GM18520 (cell line): Measurements from ENCODE around the gene EML5.
"Not testable (repeated sequence)": the region's sequence is repeated elsewhere in the genome, so short reads cannot be mapped to it uniquely, and the experiment has no call there.

Source experiments
- ATAC-seq: cut with Tn5 transposase; IDR thresholded peaks from one replicate; pipeline ENCODE4 v1.9.1; 2021; ENCODE audit not compliant: unreplicated experiment

Gene EML5

GRCh38 chr14:88792473-88793258 lies at the start of gene EML5:
TSS of gene EML5 (minus strand) at chr14:88792953. CDS start at chr14:88792503, 450 bp downstream.
- ATAC-seq = peak; percentile 85

DNA sequence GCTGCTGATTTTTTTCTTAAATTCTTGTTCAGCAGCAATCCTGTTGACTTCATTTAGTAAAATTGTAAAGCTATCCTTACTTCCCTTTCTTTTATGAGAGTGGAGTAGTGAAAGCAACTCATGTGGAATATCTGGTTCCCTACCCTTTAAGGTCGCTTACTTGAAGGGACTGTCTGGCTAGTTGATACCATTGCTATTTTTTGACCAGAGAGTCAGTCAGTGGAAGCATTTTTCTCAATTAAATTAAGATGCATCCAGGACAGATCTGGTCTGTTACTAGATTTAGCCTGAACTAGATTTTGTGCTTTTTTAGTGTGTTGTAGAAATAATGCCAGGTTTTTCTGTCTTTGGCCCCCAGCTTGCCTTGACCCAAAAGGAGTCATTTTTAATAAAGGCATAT lies 49.7 kb upstream of the EML5 start:
- ATAC-seq = no peak

GRCh38 chr14:88841741-88842140 lies 49.0 kb upstream of the EML5 start:
- no peak for ATAC-seq

GRCh38 chr14:88840926-88841325 lies 48.2 kb upstream of the EML5 start:
- ATAC-seq = no peak

GRCh38 chr14:88838015-88838414 lies 45.3 kb upstream of the EML5 start:
- no peak for ATAC-seq

GRCh38 chr14:88837495-88837894 lies 44.7 kb upstream of the EML5 start:
- no peak for ATAC-seq

GRCh38 chr14:88835661-88836060 lies 42.9 kb upstream of the EML5 start:
- no peak for ATAC-seq

DNA sequence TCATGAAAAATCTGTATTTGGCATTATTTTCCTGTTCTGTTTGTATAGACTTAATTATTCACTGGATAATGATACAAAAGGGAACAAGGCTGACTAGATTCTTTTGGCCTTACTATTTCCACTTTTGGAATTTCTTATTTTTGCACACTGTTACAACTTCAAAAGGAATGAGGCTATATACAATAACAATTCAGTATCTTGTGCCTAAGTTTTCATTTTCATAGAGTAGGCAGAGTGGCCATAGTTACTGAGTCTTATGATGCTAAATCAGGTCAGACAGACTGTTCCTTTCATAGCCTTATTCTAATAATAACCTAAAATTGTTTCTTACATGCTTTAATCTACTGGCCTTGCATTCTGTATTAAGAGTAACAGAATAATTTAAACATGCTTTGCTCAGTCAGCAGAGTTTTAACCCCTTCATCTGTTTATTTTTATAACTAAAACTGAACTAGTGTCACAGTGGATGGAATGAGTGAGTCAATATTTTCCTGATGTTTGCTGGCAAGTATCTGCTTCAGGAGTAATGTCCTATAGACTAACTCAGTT lies 42.2 kb upstream of the EML5 start:
- ATAC-seq = no peak

DNA sequence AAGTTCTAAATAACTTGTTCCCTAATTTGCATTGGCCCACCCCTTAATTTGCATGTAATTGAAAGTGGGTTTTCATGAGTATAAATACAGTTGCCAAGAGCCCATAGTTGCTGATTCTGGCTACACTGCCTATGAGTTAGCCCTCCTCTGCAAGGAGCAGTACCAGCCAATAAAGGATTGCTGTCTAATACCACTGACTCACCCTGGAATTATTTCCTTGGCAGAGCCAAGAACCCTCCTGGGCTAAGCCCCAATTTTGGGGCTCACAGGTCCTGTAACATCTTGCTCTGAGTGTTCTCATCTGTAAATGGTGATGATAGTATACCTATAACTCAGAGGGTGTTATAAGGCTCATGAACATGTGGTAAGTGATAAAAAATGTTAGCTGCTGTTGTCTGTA lies 38.5 kb upstream of the EML5 start:
- no peak for ATAC-seq

GRCh38 chr14:88829685-88830302 lies 37.0 kb upstream of the EML5 start:
- ATAC-seq = no peak

DNA sequence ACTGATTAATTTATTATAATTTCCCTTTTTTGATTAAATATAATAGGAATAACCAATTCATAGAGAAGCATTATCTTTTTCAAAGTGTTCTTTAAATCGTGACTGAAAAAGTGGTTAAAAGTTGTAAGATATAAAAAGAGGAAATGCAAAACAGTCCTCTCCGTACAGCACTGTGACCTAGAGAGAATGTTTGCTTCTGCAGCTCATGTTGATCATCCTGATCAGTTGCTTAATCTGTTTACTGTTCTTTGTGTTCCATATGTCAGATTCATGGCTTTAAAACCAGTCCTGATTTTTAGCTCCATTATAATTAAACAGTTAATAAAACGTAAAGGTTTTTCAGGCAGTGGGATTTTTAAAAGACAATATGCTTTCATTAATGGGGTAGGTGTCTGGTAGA lies 36.4 kb upstream of the EML5 start:
- ATAC-seq = no peak

DNA sequence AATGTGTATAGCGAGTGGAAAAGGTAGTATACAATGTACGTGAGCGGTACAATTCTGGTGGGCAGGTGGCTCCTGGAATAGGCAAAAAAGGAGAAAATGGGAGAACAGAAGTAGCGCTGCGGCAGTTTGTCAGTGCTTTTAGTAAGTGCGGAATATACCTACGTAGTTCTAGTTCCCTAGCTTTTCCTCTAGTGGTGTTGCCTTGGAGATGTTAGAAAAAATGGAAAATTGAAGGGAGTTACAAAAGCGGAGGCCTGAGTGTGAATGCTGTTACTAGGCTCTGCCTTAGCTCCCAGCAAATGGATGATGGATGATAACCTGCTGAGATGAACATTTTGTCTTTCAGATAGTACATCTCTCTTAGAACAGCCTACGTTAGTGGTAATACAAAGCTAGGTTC lies 32.8 kb upstream of the EML5 start:
- ATAC-seq = no peak

DNA sequence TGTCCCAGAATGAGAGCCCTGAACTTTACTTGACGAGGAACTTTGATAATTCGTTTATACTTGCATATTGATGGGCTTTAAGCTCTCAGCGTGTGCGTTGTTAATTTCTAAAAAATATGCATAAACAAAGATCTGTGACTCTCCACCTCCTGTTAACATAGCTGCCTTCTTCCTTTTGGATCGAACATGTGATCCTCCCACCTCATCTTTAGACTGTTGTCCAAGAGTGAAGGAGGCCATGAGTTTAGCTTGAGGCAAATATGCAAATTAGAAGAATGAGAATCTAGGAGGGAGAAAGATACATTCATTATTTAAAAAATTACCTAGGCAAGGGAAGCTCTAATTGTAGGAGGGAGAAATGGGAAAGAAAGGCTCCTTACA lies 32.3 kb upstream of the EML5 start:
- ATAC-seq = no peak

DNA sequence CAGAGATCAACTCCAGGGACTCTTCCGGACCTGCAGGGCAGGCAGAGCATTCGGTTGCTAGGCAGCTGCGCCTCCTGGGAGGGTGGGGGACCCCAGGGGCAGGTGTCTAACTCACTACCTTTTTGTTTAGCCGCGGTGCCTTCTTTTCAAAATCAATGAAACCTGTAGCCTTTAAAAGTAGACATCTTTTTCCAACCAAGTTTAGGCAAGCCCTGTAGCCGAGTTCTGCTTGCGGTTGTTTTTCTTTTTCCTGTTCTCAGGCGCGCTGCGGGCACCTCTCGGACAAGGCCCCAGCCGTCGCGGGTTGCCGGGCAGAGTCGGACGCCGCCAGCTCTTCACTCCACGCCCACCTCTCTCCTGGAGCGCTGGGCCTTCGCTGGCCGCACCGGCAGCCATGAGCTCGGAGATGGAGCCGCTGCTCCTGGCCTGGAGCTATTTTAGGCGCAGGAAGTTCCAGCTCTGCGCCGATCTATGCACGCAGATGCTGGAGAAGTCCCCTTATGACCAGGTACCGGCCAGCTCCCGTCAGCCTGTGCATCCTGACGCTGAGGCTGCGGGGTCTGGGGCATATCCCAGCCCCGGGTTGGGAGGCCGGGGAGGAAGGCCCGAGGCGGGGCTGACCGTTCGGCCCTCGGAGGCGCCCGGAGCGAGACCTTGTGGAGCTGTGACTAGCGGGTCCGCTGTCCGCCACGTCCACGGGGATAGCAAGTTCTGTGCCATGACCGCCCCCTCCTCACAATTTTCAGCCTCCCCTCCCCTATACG lies 31.7 kb upstream of the EML5 start, which contains the start of gene TTC8:
TSS of gene TTC8 (plus strand) at position 338 of the 764 bp plus-strand sequence. CDS start at position 395, 57 bp downstream.
- ATAC-seq = peak; percentile 92

DNA sequence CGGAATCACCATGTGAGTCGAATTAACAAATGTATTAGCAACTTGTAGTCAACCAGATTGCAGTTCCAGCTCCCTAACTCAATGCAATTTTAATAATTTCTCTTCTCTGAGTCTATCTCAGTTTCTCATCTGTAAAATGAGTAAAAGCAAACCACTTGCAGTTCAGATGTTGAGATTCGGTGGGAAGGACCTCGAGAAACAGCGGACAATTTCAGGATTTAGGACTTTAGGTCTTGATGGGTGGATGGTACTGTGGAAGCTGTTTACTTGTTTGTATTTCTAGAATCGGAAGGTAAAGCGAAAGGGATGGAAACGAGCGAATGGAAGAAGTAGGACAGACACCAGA lies 31.2 kb upstream of the EML5 start:
- no peak for ATAC-seq

- ATAC-seq = no peak
Observed at GRCh38 chr14:88821888-88822287, 29.1 kb upstream of the EML5 start.

DNA sequence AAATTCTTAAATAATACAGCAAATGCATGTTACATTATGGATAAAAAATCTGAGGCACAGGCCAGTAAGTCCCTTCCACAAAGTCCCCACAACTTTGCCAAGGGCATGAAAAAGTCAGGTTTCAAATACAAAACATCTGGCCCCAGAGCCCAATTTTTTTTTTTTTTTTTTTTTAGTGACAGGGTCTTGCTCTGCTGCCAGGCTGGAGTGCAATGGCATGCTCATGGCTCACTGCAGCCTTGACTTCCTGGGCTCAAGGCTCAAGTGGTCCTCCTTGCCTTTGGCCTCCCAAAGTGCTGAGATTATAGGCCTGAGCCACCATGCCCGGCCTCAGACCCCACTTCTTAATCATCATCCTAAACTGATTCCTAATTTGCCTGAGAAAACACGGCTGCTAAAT lies 28.6 kb upstream of the EML5 start:
- ATAC-seq = no peak

GRCh38 chr14:88819674-88820073 lies 26.9 kb upstream of the EML5 start:
- not testable (repeated sequence) for ATAC-seq

- ATAC-seq = no peak
Observed at GRCh38 chr14:88818018-88818417, 25.3 kb upstream of the EML5 start.

- no peak for ATAC-seq
Observed at GRCh38 chr14:88815980-88816379, 23.2 kb upstream of the EML5 start.

DNA sequence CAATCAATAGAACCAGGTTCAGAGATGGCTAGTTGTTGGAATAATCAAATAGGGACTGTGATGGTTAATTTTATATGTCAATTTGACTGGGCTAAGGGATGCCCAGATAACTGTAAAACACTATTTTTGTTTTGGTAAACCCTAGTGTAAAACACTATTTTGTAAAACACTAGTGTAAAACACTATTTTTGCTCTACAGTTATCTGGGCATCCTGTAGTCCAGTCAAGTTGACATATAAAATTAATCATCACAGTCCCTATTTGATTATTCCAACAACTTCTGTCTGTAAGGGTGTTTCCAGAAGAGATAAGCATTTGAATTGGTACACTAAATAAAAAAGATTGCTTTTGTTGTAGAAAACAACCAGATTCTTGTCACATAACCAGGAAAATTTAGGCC lies 15.6 kb upstream of the EML5 start:
- ATAC-seq = no peak

DNA sequence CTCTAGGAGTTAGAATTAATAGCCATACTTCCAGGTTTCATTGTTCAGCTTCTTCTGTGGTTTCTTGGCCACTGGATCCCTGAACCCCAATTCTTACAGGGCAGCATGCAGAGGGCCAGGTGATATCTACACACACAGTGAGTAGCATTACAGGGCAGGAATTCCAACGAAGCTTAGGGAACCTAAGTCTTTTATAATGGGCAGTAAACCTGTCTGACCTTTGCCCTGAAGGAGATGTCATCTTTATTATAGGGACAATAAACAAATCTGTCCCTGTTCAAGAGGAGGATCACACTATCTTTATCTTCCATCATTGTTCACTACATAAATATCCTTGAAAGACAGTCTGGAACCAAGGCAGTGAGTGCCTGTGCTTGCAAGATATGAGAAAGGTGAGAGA lies 11.7 kb upstream of the EML5 start:
- ATAC-seq = no peak
